ENCODE data around the gene LMX1A.

DNA sequence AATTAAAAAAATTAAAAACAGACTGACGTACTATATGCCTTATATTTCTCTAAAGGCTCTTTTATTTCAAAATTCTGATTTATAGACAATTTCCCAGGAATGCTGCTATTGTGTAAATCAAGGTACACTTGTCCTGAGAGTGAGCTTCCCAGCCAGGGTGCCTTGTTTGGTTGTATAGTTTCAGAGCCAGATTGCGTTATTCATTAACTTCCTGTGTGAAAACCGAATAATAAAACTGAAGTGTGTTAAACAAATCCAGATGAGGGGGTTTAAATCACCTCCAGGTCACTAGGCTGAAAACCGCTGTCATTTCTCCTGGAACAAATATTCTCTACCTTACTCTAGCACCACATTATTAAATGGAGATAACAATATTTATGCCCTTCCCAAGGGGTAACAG, 68.7 kb downstream of the LMX1A start:
- TF ChIP-seq, protein P1, sequence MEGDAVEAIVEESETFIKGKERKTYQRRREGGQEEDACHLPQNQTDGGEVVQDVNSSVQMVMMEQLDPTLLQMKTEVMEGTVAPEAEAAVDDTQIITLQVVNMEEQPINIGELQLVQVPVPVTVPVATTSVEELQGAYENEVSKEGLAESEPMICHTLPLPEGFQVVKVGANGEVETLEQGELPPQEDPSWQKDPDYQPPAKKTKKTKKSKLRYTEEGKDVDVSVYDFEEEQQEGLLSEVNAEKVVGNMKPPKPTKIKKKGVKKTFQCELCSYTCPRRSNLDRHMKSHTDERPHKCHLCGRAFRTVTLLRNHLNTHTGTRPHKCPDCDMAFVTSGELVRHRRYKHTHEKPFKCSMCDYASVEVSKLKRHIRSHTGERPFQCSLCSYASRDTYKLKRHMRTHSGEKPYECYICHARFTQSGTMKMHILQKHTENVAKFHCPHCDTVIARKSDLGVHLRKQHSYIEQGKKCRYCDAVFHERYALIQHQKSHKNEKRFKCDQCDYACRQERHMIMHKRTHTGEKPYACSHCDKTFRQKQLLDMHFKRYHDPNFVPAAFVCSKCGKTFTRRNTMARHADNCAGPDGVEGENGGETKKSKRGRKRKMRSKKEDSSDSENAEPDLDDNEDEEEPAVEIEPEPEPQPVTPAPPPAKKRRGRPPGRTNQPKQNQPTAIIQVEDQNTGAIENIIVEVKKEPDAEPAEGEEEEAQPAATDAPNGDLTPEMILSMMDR (IDR thresholded peaks at IDR 0.05; ENCODE audit: low read depth, low read length): no peak
- TF ChIP-seq POLR2A (IDR thresholded peaks at IDR 0.05; ENCODE audit: extremely low read depth, insufficient read length): no peak

All from NB4 (cell line).